HG02970 (cell line): ENCODE measurements around the gene PXK.
A peak's percentile ranks its signal among the peaks of the same experiment; 100 is the strongest.
"Not testable (repeated sequence)": the region's sequence is repeated elsewhere in the genome, so short reads cannot be mapped to it uniquely, and the experiment has no call there.

Experiments used
- ATAC-seq: cut with Tn5 transposase; IDR thresholded peaks from one replicate; pipeline ENCODE4 v1.9.1; 2021; ENCODE audit warnings: mild to moderate bottlenecking, moderate library complexity, moderate number of reproducible peaks; ENCODE audit not compliant: unreplicated experiment, low FRiP score

Gene PXK

DNA sequence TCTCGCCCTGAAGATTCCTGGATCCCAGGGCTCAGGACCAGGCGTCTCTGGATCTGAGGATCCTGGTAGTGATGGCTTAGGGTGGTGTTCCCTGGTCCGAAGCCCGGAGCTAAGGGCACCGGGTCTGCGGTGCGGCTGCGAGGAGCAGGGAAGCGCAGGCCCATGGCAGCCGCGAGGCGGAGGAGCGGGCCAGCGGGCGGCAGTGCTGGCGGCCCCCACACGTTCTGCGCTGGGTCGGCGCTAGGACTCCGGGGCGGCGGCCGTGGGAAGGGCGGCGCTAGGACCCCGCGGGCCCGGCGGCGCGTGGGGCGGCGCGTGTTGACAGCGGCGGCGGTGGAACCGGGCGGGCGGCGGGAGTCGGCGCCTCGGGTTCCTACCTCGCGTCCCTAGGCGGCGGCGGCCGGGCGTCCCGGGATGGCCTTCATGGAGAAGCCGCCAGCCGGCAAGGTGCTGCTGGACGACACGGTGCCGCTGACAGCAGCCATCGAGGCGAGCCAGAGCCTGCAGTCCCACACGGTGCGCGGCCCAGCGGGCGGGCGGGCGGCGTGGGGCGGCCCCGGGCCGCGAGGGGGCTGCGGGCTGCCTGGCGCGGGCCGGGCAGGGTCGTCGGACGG is at the start of gene PXK:
Gene PXK (plus strand): TSS at position 318 of the 614 bp plus-strand sequence. CDS start 97 bp downstream, at position 415.
- peak; percentile 76 for ATAC-seq

DNA sequence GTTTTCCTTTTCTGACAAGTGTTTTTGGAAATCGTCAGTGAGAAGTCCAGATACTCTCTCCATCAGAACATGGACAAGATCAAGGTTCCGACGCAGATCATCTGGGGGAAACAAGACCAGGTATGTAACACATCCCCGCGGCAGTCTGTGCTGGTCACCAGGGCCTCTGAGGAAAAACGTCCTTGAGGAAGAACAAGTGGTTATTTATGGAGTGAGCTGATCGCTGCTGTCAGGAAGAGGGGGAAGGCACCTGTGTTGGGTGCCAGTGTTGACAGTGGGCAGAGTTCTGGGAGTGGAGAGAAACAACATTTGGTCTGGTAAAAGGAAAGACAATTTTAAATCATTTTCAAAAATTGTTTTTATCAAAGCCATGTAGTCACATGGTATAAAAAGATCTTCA is 47.4 kb upstream of the PXK start:
- no peak for ATAC-seq

DNA sequence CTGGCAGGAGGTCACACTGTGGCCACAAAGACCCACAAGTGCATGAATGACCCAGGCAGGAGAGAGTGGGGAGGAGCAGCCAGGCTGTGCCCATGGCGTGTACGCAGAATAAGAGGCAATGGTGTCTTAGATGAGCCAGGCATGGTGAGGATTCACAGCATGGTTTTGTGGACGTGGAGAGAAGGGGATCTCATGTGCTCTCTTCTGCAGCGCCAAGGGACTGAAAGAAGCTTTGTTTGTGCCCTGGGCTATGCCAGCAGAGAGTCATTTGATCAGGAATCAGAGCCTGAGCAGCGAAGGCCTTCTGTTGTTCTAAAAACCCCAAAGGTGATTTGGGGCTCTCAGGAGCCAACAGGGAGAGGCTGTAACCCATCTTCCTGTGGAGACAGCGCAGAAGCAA is 45.3 kb upstream of the PXK start:
- no peak for ATAC-seq

DNA sequence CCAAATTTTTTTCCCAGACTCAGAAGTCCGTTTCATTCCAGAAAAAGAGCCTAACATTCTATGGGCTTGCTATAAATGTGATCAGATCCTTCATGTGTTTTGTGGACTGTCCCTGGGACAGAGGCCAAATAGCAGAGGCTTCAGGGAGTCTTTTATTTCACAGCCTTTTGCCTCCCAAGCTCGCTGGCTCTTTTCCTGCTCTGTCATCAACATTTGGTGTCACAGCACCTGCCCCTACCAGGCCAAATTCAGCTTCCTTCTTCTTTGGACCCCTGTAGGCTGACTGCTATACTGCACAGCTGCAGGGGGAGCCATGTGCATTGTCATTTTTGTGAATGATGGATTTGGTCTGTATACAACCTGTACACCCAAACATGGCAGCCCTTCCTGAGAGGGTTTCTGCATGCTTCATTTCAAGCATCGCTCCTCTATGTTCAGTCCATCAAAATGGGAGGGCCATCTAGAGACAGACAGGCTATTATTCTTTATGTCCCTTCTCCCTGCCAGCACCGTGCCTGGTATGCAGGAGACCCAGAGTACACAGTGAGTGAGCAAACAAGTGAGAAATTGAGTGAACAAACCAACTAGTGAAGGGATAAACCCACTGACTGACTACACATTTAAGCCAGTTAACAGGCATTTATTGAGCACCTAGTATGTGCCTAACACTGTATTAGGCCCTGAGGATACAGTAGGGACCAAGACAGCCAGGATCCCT is 44.5 kb upstream of the PXK start:
- ATAC-seq = no peak

DNA sequence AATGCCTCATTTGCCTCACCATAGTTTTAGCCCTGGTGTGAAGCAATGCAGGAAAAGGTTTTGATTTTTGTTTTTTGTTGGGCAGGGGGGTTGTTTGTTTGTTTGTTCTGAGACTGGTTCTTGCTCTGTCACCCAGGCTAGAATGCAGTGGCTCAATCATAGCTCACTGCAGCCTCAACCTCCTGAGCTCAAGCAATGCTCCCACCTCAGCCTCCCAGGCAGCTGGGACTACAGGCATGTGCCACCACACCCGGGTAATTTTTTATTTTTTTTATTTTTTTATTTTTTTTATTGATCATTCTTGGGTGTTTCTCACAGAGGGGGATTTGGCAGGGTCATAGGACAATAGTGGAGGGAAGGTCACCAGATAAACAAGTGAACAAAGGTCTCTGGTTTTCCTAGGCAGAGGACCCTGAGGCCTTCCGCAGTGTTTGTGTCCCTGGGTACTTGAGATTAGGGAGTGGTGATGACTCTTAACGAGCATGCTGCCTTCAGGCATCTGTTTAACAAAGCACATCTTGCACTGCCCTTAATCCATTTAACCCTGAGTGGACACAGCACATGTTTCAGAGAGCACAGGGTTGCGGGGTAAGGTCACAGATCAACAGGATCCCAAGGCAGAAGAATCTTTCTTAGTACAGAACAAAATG is 43.6 kb upstream of the PXK start:
- ATAC-seq = not testable (repeated sequence)

DNA sequence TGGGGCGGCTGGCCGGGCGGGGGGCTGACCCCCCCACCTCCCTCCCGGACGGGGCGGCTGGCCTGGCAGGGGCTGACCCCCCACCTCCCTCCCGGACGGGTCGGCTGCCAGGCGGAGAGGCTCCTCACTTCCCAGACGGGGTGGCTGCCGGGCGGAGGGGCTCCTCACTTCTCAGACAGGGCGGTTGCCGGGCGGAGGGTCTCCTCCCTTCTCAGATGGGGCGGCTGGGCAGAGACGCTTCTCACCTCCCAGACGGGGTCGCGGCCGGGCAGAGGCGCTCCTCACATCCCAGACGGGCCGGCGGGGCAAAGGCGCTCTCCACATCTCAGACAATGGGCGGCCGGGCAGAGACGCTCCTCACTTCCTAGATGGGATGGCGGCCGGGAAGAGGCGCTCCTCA is 42.2 kb upstream of the PXK start:
- not testable (repeated sequence) for ATAC-seq

DNA sequence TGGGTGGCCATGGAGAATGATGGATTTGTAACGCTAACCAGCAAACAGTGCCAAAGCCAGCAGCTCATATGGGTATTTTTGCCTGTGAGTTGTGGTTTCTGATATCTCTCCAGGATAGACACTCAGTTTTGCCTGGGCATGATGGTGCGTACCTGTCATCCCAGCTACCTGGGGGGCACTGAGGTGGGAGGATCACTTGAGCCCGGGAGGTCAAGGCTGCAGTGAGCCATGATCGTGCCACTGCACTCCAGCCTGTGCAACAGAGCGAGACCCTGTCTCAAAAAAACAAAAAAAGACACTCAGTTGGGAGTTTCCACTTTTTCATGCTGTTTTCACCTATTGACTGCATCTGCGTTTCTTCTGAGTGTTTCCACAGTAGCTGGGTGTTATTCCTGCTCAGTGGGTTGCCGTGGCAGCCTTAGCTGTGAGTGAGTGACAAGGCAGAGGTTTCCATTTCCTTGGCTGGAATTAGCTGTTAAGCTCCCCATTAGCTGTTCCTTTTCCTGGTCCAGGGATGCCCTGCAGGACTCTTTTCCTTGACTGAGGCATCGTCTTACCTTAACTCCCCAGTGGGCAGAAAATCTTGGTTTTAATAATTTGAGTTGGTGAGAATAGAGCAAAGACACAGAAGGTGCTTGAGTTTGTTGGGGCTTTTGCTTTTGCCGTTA is 40.9 kb upstream of the PXK start:
- no peak for ATAC-seq

DNA sequence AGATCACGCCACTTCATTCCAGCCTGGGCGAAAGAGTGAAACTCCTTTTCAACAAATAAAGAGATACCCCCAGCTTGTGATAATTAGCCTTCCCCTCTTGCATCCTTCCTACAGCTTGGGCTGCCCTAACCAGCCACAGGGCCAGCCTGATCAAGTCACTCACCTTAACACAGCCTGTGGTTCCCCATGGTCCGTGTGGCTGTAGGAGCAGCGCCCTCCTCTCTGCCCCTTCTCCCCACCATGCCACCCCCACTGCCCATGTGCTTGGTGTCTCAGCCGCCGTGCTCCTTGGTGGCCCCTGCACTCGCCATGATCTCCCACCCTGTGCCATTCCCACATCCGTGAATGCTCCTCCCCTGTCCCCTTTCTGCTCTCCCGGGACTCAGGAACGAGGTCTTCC is 39.8 kb upstream of the PXK start:
- no peak for ATAC-seq

DNA sequence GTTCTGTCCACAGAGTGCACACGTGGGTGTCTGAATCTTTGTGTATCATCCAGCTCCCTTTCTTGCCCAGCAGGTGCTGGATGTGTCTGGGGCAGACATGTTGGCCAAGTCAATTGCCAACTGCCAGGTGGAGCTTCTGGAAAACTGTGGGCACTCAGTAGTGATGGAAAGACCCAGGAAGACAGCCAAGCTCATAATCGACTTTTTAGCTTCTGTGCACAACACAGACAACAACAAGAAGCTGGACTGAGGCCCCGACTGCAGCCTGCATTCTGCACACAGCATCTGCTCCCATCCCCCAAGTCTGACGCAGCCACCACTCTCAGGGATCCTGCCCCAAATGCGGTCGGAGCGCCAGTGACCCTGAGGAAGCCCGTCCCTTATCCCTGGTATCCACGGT is 39.2 kb upstream of the PXK start:
- ATAC-seq = no peak

DNA sequence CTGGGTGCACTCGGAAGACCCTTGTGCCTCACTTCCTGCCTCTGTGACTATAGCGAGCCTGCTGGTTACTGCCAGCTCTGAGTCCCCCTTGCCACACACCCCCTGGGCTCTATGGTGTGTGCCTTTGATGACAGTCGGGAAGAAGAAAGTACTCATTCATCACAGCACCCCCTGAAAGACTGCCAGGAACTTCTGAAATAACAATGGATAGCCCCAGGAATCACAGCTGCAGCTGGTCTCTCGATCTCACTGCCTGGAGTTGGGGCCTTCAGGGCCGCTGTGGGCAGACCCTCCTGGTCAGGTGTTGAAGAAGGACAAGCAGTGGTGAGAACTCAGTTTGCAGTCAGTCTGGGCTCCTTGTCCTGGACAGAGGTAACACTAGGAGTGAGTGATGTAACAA is 36.4 kb upstream of the PXK start:
- no peak for ATAC-seq

DNA sequence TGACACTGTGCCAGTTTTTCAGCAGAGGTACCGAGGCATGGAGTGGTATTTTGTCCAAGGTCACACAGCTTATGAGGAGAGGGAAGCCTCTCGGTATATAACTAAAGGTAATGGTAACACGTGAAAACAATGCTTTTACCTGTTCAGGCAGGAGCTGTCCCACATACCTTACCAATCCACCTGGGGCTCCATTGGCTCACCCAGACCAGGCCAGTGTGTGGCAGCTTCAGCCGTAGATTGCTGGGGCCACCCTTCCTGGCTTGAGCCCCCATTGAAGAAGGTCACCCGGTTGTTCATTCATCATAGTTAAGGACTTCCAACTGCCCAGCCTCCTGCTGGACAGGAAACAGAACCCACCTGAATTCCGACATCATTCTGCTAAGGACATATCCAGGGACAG is 35.8 kb upstream of the PXK start:
- ATAC-seq = no peak

DNA sequence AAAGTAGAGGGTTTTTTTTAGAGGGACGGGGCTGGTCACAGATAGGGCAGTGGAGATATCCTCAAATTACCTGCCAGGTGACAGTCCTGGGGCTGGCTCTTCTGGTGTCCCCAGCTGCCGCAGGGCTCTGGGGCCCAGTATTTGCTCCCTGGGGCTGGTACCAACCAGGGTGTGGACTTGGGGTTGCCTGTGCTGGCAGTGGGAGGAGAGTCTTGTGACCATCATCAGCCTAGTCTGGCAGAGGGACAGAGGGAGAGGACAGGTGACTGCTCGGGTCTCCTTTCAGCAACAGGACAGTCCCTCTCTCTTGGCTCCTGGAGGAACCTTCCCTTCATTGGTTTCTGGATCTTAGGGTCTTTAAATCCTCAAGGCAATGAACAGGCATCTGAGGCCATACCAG is 34.5 kb upstream of the PXK start:
- ATAC-seq = no peak

DNA sequence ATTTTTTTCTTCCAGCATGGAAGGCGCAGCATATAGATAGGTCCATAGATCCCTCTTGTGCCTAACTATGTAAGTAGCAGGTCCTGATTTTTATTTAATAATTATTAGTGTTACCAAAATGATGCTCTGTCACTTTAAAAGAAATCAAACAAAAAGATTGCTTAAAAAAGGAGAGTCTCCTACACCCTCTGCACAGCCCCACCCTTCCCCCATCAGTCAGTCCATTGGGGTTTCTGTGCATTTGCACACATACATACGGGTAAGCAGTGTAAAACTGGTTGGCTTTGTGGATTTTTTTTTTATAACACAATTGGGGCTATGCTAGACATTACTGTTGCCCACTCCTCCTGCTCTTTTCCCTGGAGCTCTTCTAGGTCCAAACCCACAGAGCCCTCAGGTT is 33.6 kb upstream of the PXK start:
- no peak for ATAC-seq

DNA sequence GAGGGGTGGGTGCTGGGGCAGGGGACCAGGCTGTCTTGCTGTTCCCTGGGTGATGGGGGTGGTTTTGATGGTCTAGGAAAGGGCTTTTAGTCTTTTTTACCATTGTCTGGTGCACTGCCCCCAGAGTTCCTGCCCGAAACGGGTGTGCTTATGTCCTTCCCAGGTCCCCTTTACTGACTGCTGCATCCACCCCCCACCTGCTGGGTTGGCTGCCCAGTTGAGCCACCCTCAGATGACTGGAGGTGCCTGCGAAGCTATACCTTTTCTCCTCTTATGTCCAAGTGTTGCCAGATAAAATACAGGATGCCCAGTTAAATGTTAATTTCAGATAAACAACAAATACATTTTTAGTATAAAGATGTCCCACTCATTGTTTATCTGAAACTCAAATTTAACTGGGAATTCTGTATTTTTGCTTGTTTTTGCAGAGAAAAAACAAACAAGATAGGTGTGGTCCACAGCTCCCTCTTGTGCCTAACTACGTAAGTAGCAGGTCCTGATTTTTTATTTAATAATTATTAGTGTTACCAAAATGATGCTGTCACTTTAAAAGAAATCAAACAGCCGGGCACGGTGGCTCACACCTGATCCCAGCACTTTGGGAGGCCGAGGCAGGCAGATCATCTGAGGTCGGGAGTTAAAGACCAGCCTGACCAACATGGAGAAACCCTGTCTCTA is 32.7 kb upstream of the PXK start:
- ATAC-seq = no peak

DNA sequence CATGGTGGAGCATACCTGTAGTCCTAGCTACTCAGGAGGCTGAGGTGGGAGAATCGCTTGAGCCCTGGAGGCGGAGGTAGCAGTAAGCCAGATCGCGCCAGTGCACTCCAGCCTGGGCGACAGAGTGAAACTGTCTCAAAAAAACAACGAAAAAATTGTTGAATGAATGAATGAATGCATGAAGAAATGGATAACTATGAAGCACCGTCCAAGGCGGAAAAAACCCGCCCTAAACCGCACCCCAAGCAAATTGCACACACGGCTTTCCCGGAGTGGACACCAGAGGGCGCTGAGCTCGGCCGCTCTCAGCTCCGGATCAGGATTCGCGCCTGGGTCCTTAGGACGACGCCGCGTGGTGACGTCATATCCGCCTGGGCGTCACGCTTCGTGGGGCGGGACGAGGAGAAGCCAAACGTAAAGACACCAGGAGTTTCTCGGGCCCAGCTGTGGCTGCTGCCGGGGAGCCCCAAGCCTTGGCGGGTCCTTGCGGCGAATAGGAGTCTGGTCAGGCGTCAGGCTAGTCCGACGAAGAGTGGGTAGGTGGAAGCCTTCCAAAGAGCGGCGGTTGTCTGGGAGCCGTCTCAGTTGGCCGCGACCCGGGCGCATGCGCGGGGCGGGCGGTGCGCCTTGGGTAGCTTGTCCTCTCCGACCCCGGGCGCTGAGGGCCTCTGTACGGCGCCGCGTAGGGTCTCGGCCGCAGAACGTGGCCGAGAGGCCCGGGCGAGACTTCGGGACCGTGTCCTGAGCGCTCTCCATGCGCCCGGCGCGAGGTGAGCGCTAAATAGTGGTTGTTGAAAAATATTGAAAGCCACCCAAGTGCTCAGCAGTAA is 26.6 kb upstream of the PXK start, which contains the start of the genes HTD2 and RPP14:
Gene HTD2 (plus strand): TSS at position 639 of the 830 bp plus-strand sequence. CDS start 11,094 bp downstream, outside the sequence.
Gene RPP14 (plus strand): TSS at position 364 of the 830 bp plus-strand sequence. CDS start 4,085 bp downstream, outside the sequence.
- ATAC-seq = peak; percentile 92

DNA sequence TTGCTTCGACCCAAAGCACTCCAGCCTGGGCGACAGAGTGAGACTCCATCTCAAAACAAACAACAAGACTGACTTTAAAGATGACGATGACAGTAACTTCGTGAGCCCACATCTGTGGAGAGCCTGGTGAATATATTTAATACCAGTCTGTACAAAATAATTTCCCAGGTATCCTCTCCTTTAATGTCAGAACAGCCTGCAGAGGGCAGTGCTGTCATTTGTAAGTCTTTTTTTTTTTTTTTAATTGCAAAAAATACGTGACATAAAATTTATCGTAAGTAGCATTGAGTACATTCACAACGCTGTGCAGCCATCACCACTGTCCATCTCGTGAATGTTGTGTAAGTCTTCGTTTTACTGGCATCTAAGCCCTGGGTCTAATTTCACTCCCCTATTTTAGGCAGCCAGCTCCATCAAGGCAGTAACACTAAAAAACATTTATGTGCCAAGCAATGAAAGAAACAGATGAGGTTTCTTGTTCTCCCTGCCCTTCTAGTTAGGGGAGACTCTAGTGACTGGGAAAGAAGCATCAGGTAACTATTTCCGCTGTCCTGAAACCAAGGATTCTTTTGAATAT is 25.0 kb upstream of the PXK start:
- no peak for ATAC-seq

DNA sequence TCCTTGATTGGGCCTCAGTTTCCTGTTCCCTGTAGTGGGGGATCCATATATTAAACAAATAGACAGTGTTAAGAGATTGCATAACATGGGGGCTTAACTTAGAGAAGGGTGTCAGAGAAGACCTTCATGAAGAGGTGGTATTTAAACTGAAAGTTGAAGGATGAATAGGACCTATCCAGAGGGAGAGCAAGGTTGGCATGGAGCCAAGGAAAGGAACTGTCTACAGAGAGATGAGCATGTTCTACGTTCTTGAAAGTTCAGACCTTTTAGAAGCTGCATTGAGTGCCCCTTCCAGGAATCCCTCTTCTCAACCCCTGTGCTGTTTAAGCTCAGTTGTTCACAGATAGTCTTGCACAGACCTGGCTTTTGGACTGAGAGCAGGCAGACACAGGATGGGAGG is 24.0 kb upstream of the PXK start:
- ATAC-seq = no peak

DNA sequence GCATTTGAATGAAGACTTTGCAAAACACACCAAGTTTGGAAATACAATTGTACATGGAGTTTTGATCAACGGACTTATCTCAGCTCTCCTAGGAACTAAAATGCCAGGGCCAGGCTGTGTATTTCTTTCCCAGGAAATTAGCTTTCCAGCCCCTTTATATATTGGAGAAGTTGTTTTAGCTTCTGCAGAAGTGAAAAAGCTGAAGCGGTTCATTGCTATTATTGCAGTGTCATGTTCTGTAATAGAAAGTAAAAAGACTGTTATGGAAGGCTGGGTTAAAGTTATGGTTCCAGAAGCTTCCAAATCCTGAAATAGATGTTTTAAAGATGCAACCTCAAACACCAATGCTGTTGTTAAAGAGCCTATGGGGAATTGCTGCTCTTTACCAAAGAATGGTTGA is 14.9 kb upstream of the PXK start:
- ATAC-seq = no peak

DNA sequence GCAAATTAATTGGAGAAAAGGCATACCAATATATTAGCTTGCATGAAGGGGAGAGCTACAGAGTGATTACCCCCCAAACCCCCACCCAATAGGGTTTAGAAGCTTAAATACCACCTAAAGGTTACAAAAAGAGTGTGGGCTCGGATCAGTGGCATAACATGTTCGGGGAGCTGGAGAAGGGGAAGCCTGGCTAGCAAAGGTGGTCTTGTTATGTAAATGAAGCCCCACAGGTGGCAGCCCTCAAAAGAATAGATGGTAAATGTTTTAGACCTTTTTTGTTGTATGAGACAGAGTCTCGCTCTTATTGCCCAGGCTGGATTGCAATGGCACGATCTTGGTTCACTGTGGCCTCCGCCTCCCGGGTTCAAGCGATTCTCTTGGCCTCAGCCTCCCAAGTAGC is 10.9 kb upstream of the PXK start:
- ATAC-seq = no peak
